ENCODE measurements around the gene SIT1. TPM values are rescaled to one million over a fixed set of nuclear protein-coding genes. Genes with fewer than 3 reads are reported as not detected.
"Not testable (repeated sequence)": the region's sequence is repeated elsewhere in the genome, so short reads cannot be mapped to it uniquely, and the experiment has no call there.

The SIT1 gene
- total RNA-seq, 1 experiment from 2014 or later, result not detected

DNA sequence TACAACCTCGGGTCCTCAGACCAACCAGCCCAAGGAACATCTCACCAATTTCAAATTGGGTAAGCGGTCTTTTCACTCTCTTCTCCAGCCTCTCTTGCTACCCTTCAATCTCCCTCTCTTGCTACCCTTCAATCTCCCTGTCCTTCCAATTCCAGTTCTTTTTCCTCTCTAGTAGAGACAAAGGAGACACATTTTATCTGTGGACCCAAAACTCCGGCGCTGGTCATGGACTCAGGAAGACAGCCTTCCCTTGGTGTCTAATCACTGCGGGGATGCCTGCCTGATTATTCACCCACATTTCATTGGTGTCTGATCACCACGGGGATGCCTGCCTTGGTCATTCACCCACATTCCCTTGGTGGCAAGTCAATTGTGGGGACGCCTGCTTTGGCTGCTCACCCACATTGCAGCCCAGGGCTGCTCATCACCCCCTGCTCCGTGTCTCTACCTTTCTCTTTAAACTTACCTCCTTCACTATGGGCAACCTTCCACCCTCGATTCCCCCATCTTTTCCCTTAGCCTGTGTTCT lies 13.2 kb downstream of the SIT1 start:
- not testable (repeated sequence) for DNase-seq (ENCODE audit: low spot score)

DNA sequence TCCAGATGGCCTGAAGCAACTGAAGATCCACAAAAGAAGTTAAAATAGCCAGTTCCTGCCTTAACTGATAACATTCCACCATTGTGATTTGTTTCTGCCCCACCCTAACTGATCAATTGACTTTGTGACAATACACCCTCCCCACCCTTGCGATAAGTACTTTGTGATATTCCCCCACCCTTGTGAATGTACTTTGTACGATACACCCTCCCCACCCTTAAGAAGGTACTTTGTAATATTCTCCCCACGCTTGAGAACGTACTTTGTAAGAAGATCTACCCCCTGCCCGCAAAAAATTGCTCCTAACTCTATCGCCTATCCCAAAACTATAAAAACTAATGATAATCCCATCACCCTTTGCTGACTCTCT lies 13.9 kb downstream of the SIT1 start:
- DNase-seq (ENCODE audit: low spot score), result not testable (repeated sequence)

DNA sequence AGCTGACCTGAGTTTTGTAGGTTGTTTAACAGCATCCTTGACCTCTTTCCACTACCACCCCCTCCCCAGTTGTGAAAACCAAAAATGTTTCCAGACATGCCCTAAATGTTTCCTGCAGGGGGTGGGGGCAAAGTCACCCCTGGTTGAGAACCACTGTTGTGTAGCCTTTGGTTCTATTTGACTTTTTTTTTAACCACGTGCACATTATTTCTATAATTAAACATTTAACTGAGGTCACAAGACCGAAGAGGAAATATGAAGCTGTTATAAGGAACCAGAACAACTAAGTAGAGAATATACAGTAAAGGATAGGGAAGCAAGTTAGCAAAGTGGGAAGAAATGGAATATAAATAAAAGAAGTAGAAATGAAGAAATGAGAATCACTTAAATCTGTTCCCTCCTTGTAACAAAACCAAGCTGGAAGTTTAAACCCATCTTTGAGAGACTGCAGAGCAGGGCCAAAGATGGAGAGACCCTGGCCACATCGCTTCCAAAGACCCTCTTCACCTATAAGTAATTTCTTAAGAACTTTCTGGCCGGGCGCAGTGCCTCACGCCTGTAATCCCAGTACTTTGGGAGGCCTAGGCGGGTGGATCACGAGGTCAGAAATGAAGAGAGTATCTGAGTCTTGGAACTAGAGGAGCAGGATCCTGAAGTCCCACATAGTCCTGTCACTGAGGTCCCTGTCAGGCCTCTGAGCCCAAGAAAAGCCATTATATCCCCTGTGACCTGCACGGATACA lies 14.4 kb downstream of the SIT1 start:
- DNase-seq (ENCODE audit: low spot score), result no peak

- no peak for DNase-seq (ENCODE audit: low spot score)
Measured at GRCh38 chr9:35635730-35636129, 15.0 kb downstream of the SIT1 start.

GRCh38 chr9:35629597-35629996 lies 21.1 kb downstream of the SIT1 start:
- DNase-seq (ENCODE audit: low spot score), result no peak

GRCh38 chr9:35628389-35628991 lies 22.2 kb downstream of the SIT1 start:
- DNase-seq (ENCODE audit: low spot score), result no peak

DNA sequence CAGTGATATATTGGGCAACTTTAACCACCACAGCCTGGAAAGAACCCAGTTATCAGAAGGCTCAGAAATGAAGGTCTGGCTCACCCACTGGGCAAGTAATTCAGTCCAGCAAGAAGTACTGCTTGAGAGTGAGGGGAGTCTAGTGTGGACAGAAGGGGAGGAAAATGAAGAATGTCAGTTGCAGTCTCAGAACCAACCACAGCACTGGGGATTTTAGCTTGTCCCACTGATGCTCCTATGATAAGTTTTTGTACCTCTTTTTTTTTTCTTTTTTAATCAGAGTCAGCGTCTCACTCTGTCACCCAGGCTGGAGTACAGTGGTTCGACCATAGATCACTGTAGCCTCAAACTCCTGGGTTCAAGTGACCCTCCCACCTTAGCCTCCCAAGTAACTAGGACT lies 23.2 kb downstream of the SIT1 start:
- no peak for DNase-seq (ENCODE audit: low spot score)

DNA sequence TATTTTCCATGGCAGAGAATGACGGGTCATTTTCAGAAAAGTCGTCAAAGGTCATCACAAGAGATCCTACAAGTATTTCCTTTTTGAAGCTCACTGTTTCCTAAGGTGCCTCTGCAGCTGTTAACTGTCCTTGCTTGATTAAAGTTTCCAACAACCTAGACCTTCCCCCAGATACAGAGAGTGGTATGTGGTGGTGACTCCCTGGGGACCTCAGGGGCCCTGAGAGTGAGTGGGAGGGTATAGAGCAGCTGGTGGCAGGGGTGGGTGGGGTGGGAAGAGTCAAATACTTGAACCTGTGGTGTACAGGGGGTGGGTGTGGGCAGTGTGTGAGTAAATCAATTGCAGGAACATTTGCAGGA lies 31.0 kb downstream of the SIT1 start:
- no peak for DNase-seq (ENCODE audit: low spot score)

DNA sequence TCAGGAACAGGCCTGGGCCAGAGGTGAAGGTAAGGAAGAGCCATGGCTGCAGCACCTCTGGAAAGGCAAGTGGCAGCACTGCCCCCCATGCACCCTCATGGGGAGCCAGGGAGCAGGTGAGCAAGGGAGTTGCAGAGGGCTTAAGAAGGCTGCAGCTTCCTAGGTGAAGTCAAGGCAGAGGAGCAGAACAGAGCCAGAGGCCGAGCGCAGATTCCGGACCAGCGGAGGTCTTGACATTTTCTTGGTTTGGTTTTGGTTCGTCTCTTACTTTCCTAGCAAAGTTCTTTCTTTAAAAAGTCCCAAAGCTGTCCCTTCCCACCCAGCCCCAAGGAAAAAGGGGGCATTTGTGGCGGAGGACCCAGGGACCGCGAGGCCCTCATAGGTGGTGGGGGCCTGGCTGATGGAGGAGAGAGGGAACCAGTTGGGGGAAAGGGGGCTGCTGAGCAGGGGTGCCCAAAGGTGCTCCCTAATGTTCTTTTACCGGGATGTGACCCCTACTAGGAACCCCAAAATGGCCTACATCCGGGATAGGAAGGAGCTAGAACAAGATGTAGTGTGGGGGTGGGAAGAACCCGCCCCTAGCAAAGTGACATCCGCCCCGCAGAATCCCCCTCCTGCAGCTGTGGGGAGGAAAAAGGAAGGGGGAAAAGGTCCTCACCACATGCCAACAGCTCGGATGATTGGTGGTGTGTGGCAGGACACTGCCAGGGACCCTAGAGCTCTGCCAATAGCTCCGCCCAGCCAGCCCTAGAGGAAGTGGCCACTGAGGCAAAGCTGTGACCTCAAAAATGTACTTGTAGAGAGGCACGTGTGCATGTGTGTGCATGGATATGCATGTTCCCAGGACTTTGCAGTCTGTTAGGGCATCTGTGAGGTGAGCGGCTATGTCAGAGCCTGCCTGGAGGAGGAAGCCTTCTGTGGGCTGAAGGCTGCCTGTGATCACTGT lies 31.6 kb downstream of the SIT1 start:
- no peak for DNase-seq (ENCODE audit: low spot score)

GRCh38 chr9:35618325-35618727 lies 32.4 kb downstream of the SIT1 start, which contains the start of gene CD72:
CD72 (minus strand) TSS chr9:35618413; CDS start chr9:35618303, 110 bp downstream.
- DNase-seq (ENCODE audit: low spot score), result no peak

DNA sequence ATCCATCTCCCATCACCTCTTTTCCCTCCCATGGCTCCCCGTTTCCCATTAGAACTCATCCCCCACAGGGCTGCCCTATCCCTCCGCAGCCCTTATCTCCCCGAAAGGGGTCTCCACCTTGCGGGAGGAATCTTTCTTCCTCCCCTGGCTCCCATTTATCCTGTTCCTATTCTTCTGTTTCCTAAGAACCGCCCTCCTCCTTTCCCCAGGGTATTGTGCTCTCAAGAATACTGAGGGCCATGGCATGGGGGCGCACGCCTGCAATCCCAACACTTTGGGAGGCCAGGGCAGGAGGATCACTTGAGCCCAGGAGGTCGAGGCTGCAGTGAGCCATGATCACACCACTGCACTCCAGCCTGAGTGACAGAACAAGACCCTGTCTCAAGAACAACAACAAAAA lies 33.2 kb downstream of the SIT1 start:
- no peak for DNase-seq (ENCODE audit: low spot score)

DNA sequence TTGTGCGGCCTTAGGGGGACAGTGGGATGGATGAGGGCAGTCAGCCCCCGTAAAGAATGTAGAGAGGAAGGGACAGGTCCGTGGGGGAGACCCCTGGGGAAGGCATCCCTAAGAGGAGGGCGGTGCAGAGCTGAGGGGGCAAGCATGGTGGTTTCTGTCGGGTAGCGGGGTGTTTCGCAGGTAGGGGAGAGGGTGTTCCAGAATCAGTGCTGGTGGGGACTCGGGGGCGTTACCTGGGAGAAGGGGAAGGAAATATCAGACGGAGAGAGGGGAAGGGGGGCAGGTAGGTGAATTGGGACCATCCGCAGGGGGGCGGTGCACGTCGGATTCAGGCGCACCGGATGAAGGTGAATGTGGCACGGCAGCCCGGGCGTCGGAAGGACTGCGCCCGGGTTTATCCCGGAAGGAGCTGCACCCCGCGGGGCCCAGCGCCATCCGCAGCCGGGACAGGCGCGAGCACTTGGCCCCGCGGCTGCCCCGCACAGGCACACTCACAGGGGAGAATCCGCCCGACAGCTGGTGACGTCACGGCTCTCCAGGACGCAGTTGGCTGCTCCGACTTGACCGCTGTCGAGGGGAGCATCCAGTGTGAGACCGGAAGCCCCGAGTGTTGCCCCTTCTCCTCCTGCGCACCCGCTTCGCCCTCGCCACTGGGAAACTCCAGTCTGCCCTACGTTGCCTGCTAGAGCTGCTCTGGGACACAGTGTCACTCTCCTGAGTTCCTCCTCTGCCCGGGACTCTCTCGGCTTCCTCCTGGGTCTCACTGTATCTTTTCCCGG lies 33.9 kb downstream of the SIT1 start:
- no peak for DNase-seq (ENCODE audit: low spot score)

- no peak for DNase-seq (ENCODE audit: low spot score)
Measured at GRCh38 chr9:35615981-35616680, 34.6 kb downstream of the SIT1 start.

GRCh38 chr9:35612843-35613242 lies 37.9 kb downstream of the SIT1 start:
- no peak for DNase-seq (ENCODE audit: low spot score)

DNA sequence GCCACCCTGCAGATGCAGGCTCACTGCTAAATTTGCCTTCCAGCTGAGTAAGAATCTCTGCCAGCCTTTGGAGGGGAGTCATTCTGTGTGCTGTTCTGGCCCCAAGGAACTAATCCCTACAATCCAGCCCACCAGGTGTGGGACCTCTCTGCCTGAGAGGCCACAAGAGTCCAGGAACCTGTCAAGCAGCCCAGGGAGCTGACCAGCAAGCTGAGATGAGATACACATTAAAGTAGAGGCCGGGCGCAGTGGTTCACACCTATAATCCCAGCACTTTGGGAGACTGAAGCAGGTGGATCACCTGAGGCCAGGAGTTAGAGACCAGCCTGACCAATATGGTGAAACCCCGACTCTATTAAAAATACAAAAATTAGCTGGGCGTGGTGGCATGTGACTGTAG lies 38.7 kb downstream of the SIT1 start:
- DNase-seq (ENCODE audit: low spot score), result not testable (repeated sequence)

GRCh38 chr9:35611230-35611797 lies 39.4 kb downstream of the SIT1 start:
- no peak for DNase-seq (ENCODE audit: low spot score)

DNA sequence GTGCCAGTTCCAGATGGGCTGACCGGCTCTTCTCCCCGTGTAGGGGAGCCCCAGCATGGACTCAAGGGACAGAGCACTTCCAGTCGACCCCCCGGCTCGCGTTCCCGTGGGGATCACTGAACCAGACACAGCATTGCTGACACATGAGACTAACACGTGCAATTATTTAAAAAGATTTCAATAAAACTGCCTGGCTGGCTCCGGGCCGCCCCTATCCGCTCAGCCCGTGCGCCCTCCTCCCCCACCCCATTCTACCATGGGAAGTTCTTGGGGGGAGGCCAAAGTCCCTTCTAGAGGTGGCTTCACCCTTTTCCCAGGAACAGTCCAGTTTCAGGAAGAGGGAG lies 40.9 kb downstream of the SIT1 start:
- DNase-seq (ENCODE audit: low spot score), result no peak

DNA sequence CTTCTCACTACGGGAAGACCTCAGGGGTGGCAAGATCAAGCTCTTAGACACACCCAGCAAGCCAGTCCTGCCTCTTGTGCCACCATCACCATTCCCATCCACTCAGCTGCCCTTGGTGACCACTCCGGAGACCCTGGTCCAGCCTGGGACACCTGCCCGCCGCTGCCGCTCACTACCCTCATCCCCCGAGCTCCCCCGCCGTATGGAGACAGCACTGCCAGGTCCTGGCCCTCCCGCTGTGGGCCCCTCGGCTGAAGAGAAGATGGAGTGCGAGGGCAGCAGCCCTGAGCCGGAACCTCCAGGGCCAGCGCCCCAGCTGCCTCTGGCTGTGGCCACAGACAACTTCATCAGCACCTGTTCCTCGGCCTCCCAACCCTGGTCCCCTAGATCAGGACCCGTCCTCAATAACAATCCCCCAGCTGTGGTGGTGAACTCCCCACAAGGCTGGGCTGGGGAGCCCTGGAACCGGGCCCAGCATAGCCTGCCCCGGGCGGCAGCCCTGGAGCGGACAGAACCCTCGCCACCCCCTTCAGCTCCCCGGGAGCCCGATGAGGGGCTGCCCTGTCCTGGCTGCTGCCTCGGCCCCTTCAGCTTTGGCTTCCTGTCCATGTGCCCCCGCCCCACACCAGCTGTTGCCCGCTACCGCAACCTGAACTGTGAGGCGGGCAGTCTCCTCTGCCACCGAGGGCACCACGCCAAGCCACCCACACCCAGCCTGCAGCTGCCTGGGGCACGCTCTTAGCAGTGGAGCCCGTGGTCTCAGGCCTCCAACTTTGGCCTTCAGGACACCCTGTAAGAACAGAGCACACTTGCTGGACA lies 41.5 kb downstream of the SIT1 start:
- DNase-seq (ENCODE audit: low spot score), result no peak

DNA sequence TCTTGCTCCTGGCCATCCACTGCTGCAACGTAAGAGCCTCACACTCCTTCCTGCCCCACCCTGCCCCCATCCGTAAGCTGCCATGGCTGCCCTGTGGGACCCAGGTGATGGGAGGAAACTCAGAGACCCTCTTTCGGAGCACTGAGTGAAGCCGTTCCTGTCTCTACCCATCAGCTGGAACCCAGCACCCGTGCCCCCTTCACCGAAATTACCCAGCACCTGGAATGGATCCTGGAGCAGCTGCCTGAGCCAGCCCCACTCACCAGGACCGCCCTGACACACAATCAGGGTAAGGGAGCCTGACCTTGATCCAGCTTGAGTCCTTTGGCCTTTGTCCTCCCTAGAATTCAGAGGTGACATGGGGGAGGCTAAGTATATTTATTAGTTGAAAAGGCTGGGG lies 42.5 kb downstream of the SIT1 start:
- DNase-seq (ENCODE audit: low spot score), result no peak

DNA sequence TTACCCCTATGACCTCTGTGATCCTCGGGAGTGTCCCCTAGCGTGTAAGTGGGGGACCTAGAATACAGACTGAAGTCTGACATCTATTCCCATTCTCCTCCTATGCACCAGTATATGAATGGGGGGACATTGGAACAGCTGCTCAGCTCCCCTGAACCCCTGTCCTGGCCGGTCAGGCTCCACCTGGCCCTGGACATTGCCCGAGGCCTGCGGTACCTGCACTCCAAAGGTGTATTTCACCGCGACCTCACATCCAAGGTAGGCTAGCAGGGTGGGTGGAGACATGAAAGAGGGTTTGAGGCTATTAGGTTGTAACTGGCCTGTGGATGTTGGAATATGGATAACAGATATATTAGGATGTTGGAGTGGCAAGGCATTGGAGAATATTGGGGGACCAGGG lies 44.0 kb downstream of the SIT1 start:
- no peak for DNase-seq (ENCODE audit: low spot score)

Measured in H4 (cell line).